Measurements from ENCODE around the gene CTAG1B.
"Not testable (repeated sequence)": the region's sequence is repeated elsewhere in the genome, so short reads cannot be mapped to it uniquely, and the experiment has no call there.

The CTAG1B gene

GRCh38 chrX:154595559-154596249 lies 23.4 kb downstream of the CTAG1B start:
- no peak for DNase-seq (ENCODE audit: low read depth, low spot score)
- no peak overlapping the region for H3K4me3 ChIP-seq (ENCODE audit: low read length)

- no peak overlapping the region for H3K4me3 ChIP-seq (ENCODE audit: low read length)
- DNase-seq (ENCODE audit: low read depth, low spot score) = no peak
Observed at GRCh38 chrX:154594491-154594890, 24.6 kb downstream of the CTAG1B start.

- no peak for DNase-seq (ENCODE audit: low read depth, low spot score)
- no peak overlapping the region for H3K4me3 ChIP-seq (ENCODE audit: low read length)
Observed at GRCh38 chrX:154593201-154593600, 25.9 kb downstream of the CTAG1B start.

DNA sequence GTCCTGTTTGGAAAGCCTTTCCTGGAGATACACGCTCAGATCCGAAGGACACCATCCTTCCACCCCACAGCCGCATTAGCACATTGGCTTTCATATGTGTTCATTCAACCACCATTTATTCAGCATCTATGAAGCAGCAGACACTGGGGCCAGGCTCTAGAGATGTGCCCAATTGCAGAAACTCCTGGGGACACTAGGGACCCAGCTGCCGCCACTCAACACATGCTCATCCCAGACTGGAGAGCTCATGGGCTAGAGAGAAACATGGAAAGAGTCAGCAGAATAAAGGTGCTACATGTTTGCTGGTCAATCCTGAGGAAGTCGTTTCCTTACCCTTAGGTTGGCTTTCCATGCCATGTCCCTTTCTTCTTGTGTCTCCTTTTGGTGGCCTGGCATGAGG lies 26.6 kb downstream of the CTAG1B start:
- DNase-seq (ENCODE audit: low read depth, low spot score) = no peak
- H3K4me3 ChIP-seq (ENCODE audit: low read length) = no peak overlapping the region

- DNase-seq (ENCODE audit: low read depth, low spot score); H3K4me3 ChIP-seq (ENCODE audit: low read length): not testable (repeated sequence)
Observed at GRCh38 chrX:154590415-154590814, 28.7 kb downstream of the CTAG1B start.

DNA sequence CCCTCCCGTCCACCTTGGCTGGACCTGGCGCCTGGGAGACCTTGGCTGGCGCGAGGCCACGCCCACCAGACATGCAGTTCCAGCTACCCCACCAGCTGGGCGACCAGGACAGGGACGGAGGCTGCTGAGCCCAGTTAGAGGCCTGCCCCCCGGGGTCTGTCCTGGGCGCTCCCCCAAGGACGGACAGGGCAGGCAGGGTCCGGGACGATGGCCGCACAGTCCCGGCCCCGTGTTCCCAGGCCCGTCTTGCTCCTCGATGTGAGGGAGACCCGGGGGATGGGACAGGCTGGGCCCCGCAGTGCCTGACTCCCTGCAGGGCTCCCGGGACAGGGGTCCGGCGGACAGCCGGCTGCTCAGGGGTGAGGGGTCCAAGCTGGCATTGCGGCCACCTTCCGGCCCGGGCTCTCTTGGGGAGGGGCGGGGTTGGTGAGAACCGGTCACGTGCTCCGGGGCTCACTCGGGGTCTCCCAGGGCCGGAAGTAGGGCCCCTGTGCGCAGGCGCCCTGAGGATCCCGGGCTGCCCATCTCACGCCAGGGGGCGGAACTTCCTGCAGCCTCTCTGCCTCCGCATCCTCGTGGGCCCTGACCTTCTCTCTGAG lies 34.4 kb downstream of the CTAG1B start, which contains the start of gene CTAG1A:
Gene CTAG1A (plus strand): TSS at position 549 of the 599 bp plus-strand sequence. CDS start 74 bp downstream, outside the sequence.
- H3K4me3 ChIP-seq (ENCODE audit: low read length); DNase-seq (ENCODE audit: low read depth, low spot score): not testable (repeated sequence)

DNA sequence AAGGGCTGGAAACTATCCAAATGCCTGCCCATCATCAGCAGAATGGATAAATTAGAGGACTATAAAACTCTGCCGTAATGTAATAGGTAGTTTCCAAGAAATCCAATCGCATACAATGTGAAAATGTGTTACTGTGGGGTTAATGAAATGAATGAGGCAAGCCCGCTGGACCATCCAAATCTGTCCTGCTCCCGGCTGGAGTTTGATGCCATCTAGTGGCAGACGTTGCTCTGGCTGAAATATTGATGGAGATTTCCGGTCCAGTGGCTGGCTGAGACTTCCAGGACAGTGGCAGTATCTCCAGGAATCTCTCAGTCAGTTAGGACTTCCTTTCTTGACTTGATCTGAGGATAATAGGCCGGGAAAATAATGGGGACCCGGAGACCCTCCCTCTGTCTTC lies 36.1 kb downstream of the CTAG1B start:
- not testable (repeated sequence) for H3K4me3 ChIP-seq (ENCODE audit: low read length); DNase-seq (ENCODE audit: low read depth, low spot score)

- not testable (repeated sequence) for H3K4me3 ChIP-seq (ENCODE audit: low read length); DNase-seq (ENCODE audit: low read depth, low spot score)
Observed at GRCh38 chrX:154575076-154575475, 44.0 kb downstream of the CTAG1B start.

- not testable (repeated sequence) for DNase-seq (ENCODE audit: low read depth, low spot score); H3K4me3 ChIP-seq (ENCODE audit: low read length)
Observed at GRCh38 chrX:154573061-154573460, 46.0 kb downstream of the CTAG1B start.

DNA sequence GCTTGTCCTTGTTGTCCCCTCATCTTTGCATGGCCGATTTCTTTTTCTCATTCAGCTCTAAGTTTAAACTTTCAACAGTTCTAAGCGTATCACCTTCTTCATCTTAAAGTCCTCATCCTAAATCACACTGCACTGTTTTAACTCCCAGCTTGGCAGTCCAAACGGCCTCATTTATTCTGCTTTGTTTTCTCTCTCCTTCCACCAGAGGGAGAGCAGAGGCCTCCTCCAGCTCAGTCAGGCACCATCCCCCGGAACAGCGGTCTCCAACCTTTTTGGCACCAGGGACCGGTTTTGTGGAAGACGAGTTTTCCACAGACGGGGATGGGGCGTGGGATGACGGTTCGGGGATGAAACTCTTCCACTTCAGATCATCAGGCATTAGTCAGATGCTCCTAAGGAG lies 48.7 kb downstream of the CTAG1B start:
- not testable (repeated sequence) for DNase-seq (ENCODE audit: low read depth, low spot score); H3K4me3 ChIP-seq (ENCODE audit: low read length)

Measured in Jurkat, Clone E6-1 (cell line).